OCI-LY7 (cell line): ENCODE measurements around the gene GLIPR1.

Experiments used
- EZH2phosphoT487 ChIP-seq: fragments of 200-600 bp; sonication (generic); IDR thresholded peaks from 2 replicates; pipeline ENCODE4 v1.6.1; 2018; ENCODE audit warnings: low read depth, borderline replicate concordance, mild to moderate bottlenecking, mixed run types, antibody characterized with exemption, low read length, moderate library complexity, mixed read lengths
- TF ChIP-seq, protein P1 (sequence below): fragments of 200-600 bp; sonication (generic); conservative IDR thresholded peaks from 2 replicates; pipeline ENCODE4 v1.5.1; 2014; ENCODE audit warnings: mild to moderate bottlenecking, antibody characterized with exemption, low read length, moderate library complexity, mixed read lengths

DNA sequence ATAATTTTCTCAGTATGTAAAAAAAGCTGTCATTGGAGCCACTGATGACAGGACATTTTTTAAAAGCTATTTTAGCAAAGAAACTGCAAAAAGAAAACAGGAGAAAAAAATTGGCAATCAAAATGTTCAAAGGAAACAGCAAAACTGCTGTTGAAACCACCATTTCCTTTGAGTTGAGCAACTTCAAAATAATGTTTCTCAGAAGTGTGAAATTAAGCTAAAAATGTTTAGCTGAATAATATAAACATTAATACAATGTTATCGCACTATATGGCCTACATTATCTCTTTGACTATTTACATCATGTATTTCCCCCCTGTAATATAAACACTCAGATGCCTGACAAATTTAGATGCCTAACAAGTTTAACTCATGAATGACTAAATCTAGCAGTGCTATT is 23.4 kb upstream of the GLIPR1 start:
- TF ChIP-seq, protein P1, sequence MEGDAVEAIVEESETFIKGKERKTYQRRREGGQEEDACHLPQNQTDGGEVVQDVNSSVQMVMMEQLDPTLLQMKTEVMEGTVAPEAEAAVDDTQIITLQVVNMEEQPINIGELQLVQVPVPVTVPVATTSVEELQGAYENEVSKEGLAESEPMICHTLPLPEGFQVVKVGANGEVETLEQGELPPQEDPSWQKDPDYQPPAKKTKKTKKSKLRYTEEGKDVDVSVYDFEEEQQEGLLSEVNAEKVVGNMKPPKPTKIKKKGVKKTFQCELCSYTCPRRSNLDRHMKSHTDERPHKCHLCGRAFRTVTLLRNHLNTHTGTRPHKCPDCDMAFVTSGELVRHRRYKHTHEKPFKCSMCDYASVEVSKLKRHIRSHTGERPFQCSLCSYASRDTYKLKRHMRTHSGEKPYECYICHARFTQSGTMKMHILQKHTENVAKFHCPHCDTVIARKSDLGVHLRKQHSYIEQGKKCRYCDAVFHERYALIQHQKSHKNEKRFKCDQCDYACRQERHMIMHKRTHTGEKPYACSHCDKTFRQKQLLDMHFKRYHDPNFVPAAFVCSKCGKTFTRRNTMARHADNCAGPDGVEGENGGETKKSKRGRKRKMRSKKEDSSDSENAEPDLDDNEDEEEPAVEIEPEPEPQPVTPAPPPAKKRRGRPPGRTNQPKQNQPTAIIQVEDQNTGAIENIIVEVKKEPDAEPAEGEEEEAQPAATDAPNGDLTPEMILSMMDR = no peak
- TF ChIP-seq EZH2phosphoT487 = no peak
